Endothelial cell of umbilical vein (primary cell): Measurements from ENCODE around the gene CACNA1S. TPM values are rescaled to one million over a fixed set of nuclear protein-coding genes. Genes with fewer than 3 reads are reported as not detected.

ENCODE experiments used
- BruUV-seq: library from RNA; stranded (reverse); fragments of 400-500 nt; replicated peaks from 2 replicates; lab custom pipeline; 2021; lab: Mats Ljungman, UMichigan
- CTCF ChIA-PET: fragments of 300-600, 350-600 bp; sonication (Branson Sonifier 250); formaldehyde crosslinking; loops from one replicate; lab custom pipeline; 2021; ENCODE audit warnings: antibody characterized with exemption, inconsistent platforms; lab: Charles Lee
- POLR2A ChIA-PET: fragments of 300-600, 350-600 bp; sonication (Branson Sonifier 250); formaldehyde crosslinking; loops from one replicate; lab custom pipeline; 2021; ENCODE audit warnings: antibody characterized with exemption, inconsistent platforms; lab: Charles Lee
- DNase-seq: peaks from one replicate; pipeline ENCODE4 v3.0.0-alpha.2; 2011; ENCODE audit warnings: low read depth, low spot score
- FAIRE-seq: peaks from 2 replicates; lab custom pipeline; 2011; peaks lifted over from hg19 to GRCh38; lab: Jason Lieb, UNC
- H2AFZ ChIP-seq: 2 replicates; pipeline ENCODE4 v1.6.0; 2012; ENCODE audit warnings: low read depth, low read length, control low read depth, inconsistent platforms
- H3K27ac ChIP-seq: 2 replicates; pipeline ENCODE4 v1.5.1; 2011; ENCODE audit warnings: low read depth, mild to moderate bottlenecking, control low read depth, low read length, moderate library complexity; ENCODE audit not compliant: insufficient read depth
- H3K27me3 ChIP-seq, 2 experiments: 2 replicates each; pipeline versions ENCODE4 v1.6.0 to v1.6.1; 2011; ENCODE audit warnings: low read length in 2 of 2, mixed read lengths in 1 of 2; ENCODE audit not compliant: control insufficient read depth in 2 of 2, insufficient read depth in 2 of 2
- H3K36me3 ChIP-seq, 2 experiments: 2 replicates in 1 of 2; 3 replicates in 1 of 2; pipeline ENCODE4 v1.5.1; 2011; ENCODE audit warnings: low read length in 2 of 2, mild to moderate bottlenecking in 1 of 2, moderate library complexity in 1 of 2; ENCODE audit not compliant: control insufficient read depth in 2 of 2, insufficient read depth in 2 of 2; ENCODE audit errors: extremely low read depth in 1 of 2
- H3K4me1 ChIP-seq: 3 replicates; pipeline ENCODE4 v1.5.1; 2011; ENCODE audit warnings: mild to moderate bottlenecking, low read length; ENCODE audit not compliant: control insufficient read depth, insufficient read depth; ENCODE audit errors: extremely low read depth
- H3K4me2 ChIP-seq: 2 replicates; pipeline ENCODE4 v1.6.1; 2011; ENCODE audit warnings: low read length, control low read depth, mixed read lengths; ENCODE audit not compliant: insufficient read depth
- H3K4me3 ChIP-seq, 3 experiments: fragments of 200-600 bp in 1 of 3; sonication (generic), shearing (Covaris generic) in 1 of 3; replicated peaks in 1 of 3; 2 replicates each; pipeline ENCODE4 v1.5.1; 2011 to 2016; ENCODE audit warnings: control low read depth in 3 of 3, low read length in 3 of 3, mild to moderate bottlenecking in 2 of 3, inconsistent platforms in 1 of 3, low read depth in 1 of 3, moderate library complexity in 1 of 3; ENCODE audit not compliant: insufficient read depth in 1 of 3
- H3K79me2 ChIP-seq: 2 replicates; pipeline ENCODE4 v1.6.0; 2012; ENCODE audit warnings: low read length, inconsistent platforms; ENCODE audit not compliant: control insufficient read depth, insufficient read depth
- H3K9ac ChIP-seq: replicated peaks from 2 replicates; pipeline ENCODE3; 2011; ENCODE audit warnings: low read length, control low read depth; ENCODE audit not compliant: insufficient read depth; ENCODE audit errors: extremely low read depth
- H3K9me1 ChIP-seq: replicated peaks from 3 replicates; pipeline ENCODE4 v1.6.0; 2011; ENCODE audit warnings: mild to moderate bottlenecking, low read length; ENCODE audit not compliant: control insufficient read depth, insufficient read depth; ENCODE audit errors: extremely low read depth
- H3K9me3 ChIP-seq: replicated peaks from 2 replicates; pipeline ENCODE4 v1.5.1; 2012; ENCODE audit warnings: low read length, inconsistent platforms; ENCODE audit not compliant: control insufficient read depth, insufficient read depth
- H4K20me1 ChIP-seq: replicated peaks from 2 replicates; pipeline ENCODE3; 2011; ENCODE audit warnings: mild to moderate bottlenecking, low read length; ENCODE audit not compliant: control insufficient read depth, insufficient read depth; ENCODE audit errors: extremely low read depth
- FOS ChIP-seq: IDR thresholded peaks from 2 replicates; pipeline ENCODE4 v1.6.1; 2011; ENCODE audit warnings: mild to moderate bottlenecking, low read length, moderate library complexity, borderline replicate concordance; ENCODE audit not compliant: insufficient read depth
- POLR2A ChIP-seq: IDR thresholded peaks from 2 replicates; pipeline ENCODE4 v1.6.1; 2012; ENCODE audit warnings: low read depth, mild to moderate bottlenecking, control low read depth, low read length
- dilution Hi-C: fragments of 300-500 bp; cut with MboI; formaldehyde crosslinking; loops from one replicate; pipeline ENCODE4 v1.15.0; 2019; ENCODE audit warnings: low sequenced_read_pairs; ENCODE audit not compliant: extremely low pct_ligation_motif_present
- intact Hi-C: fragments of 100-400 bp; cut with micrococcal nuclease; formaldehyde crosslinking; loops from one replicate; pipeline ENCODE4 v1.10.0; 2022
- polyA plus RNA-seq, 4 experiments: library from polyadenylated mRNA; depleted of rRNA in 3 of 4; stranded (reverse) in 3 of 4; unstranded in 1 of 4; fragments of >200 nt; gene quantifications; 2 replicates each; pipeline versions ENCODE4 v1.2.1 to v1.2.3, GENCODE V29; 2011 to 2012; ENCODE audit warnings: missing spikeins in 1 of 4
- total RNA-seq: library from RNA; stranded (reverse); gene quantifications from 2 replicates; pipeline ENCODE4 v1.2.3, GENCODE V29; 2021
- TF ChIP-seq, protein P1 (sequence below): IDR thresholded peaks from 2 replicates; pipeline ENCODE4 v1.6.1; 2011; ENCODE audit not compliant: insufficient read depth, insufficient read length
- TF ChIP-seq, protein P2 (sequence below), 2 donors: IDR thresholded peaks; 1 replicate in 1 of 2; 2 replicates in 1 of 2; pipeline ENCODE4 v1.5.1; 2011; ENCODE audit warnings: low read length in 2 of 2, mild to moderate bottlenecking in 2 of 2, moderate library complexity in 2 of 2, control low read depth in 1 of 2, inconsistent platforms in 1 of 2, low read depth in 1 of 2; ENCODE audit not compliant: insufficient read depth in 1 of 2; ENCODE audit errors: extremely low read depth in 1 of 2

Gene CACNA1S
- total and polyA plus RNA-seq, 2 donors (not counting 3 experiments of a cell fraction or from before 2014, with no cell fraction given), result not detected

DNA sequence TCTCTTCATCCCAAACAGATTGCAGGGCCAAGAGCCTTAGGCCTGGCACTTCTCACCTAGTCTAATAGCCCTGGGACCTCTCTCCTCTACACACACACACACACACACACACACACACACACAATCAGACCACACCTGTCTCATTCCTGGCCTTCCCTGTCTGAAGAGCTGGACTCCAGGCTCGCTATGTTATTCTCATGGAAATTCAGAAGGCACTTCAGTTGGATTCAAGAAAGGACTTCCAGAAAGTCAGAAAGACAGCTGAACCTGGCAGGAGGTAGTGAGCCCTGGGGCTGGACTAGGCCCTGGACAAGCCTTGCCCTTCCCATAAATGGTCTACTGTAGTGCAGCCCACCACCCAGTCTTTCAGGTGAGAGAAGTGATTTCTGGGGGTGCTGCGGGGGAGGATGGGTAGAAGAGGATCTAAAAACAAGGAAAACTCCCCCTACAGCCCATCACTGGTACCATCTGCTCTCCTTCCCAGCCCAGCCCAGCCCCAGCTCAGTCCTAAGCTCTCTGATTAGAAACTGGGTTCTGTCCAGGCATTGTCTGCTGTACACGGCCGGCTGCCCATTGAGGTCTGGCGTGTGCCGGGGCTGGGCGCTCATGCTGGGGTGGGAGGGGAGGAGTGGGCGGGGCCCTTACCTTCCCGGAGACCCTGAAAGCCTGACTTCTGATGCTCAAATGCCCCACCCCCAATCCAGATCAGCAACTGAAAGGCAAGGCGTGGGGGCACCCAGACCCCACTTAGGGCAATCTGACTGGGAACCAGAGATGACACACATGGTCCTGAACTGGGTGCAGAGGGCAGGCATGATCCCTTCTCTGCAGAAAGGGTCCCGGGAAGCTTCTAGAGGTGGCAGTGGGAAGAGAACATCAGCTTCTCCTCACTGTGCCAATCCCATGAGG, 91.3 kb downstream of the CACNA1S start:
- no peaks in the 10 kb centered on the region for H3K27me3 ChIP-seq
- FAIRE-seq (no peak), DNase-seq (no peak)

More for the DNA sequence above, 91.3 kb downstream of the CACNA1S start:
- dilution Hi-C loops, result no loop called here
- Histone ChIP-seq H3K9me3 (no peaks in the 10 kb centered on the region), H3K27ac (no peak overlapping the region), H3K9me1 (no peaks in the 10 kb centered on the region), H3K79me2 (no peaks in the 10 kb centered on the region), H3K4me3 (no peak overlapping the region), H3K9ac (no peak overlapping the region), H3K4me2 (no peak overlapping the region), H3K36me3 (no peaks in the 10 kb centered on the region), H2AFZ (no peak overlapping the region), H4K20me1 (no peaks in the 10 kb centered on the region), H3K4me1 (peaks cover 23% of the 10 kb centered on the region)
- BruUV-seq, result no TSS peak
- intact Hi-C loops, result no loop called here
- ChIA-PET POLR2A (no interaction called here), CTCF (interaction anchor here (0.8 to 7.0 kb wide), 10 partner anchors 10 to 462 kb away, joined by 3 to 94 read pairs (median 5); no protein-coding TSS in a partner anchor)
- TF ChIP-seq FOS, result no peak
- TF ChIP-seq, protein P1, sequence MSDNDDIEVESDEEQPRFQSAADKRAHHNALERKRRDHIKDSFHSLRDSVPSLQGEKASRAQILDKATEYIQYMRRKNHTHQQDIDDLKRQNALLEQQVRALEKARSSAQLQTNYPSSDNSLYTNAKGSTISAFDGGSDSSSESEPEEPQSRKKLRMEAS, result no peak
- no peak for TF ChIP-seq POLR2A
- TF ChIP-seq, protein P2, sequence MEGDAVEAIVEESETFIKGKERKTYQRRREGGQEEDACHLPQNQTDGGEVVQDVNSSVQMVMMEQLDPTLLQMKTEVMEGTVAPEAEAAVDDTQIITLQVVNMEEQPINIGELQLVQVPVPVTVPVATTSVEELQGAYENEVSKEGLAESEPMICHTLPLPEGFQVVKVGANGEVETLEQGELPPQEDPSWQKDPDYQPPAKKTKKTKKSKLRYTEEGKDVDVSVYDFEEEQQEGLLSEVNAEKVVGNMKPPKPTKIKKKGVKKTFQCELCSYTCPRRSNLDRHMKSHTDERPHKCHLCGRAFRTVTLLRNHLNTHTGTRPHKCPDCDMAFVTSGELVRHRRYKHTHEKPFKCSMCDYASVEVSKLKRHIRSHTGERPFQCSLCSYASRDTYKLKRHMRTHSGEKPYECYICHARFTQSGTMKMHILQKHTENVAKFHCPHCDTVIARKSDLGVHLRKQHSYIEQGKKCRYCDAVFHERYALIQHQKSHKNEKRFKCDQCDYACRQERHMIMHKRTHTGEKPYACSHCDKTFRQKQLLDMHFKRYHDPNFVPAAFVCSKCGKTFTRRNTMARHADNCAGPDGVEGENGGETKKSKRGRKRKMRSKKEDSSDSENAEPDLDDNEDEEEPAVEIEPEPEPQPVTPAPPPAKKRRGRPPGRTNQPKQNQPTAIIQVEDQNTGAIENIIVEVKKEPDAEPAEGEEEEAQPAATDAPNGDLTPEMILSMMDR (IDR thresholded peaks at IDR 0.05; ENCODE audit: extremely low read depth in 1 of 2, insufficient read depth in 1 of 2, low read depth in 1 of 2, low read length in 2 of 2), result peak in 1 of 2 donors; percentile 30
